Stimulated activated memory B cell treated with anti-CD40 and anti-IgM and Interleukin-4, amounts not matched to agents 10 μg/mL and 1 μg/mL and 100 μg/mL, for 72 hours (primary cell): ENCODE data around the gene DLX2.
"Not testable (repeated sequence)": the region's sequence is repeated elsewhere in the genome, so short reads cannot be mapped to it uniquely, and the experiment has no call there.

Experiments used
- ATAC-seq: fragments of 150-1000 bp; cut with Tn5 transposase; 2 replicates; pipeline ENCODE4 v1.10.0; 2021
- H3K27ac Mint-ChIP-seq: one replicate; pipeline ENCODE4 v1.8.0; 2022; ENCODE audit warnings: mild to moderate bottlenecking, mixed read lengths
- H3K27me3 Mint-ChIP-seq: one replicate; pipeline ENCODE4 v1.8.0; 2022; ENCODE audit warnings: mixed read lengths
- H3K36me3 Mint-ChIP-seq: one replicate; pipeline ENCODE4 v1.8.0; 2022; ENCODE audit warnings: mixed read lengths
- H3K4me1 Mint-ChIP-seq: one replicate; pipeline ENCODE4 v1.8.0; 2022; ENCODE audit warnings: mixed read lengths
- H3K4me3 Mint-ChIP-seq: one replicate; pipeline ENCODE4 v1.8.0; 2022; ENCODE audit warnings: mild to moderate bottlenecking, moderate library complexity, mixed read lengths
- H3K9me3 Mint-ChIP-seq: one replicate; pipeline ENCODE4 v1.8.0; 2022; ENCODE audit warnings: mixed read lengths

Gene DLX2

GRCh38 chr2:172082944-172083627, 19.6 kb downstream of the DLX2 start:
- Mint-ChIP-seq H3K9me3 (peaks cover 2% of the 10 kb centered on the region), H3K36me3 (no peaks in the 10 kb centered on the region), H3K4me3 (no peak overlapping the region), H3K27ac (no peak overlapping the region), H3K4me1 (peaks cover 45% of the 10 kb centered on the region), H3K27me3 (peaks cover 100% of the 10 kb centered on the region)
- ATAC-seq, result no peak

GRCh38 chr2:172082105-172082943, 20.4 kb downstream of the DLX2 start:
- Mint-ChIP-seq H3K27me3 (peaks cover 94% of the 10 kb centered on the region), H3K4me1 (peaks cover 37% of the 10 kb centered on the region), H3K27ac (no peak overlapping the region), H3K9me3 (peaks cover 2% of the 10 kb centered on the region), H3K36me3 (no peaks in the 10 kb centered on the region), H3K4me3 (no peak overlapping the region)
- no peak for ATAC-seq

GRCh38 chr2:172081221-172082022, 21.3 kb downstream of the DLX2 start:
- Mint-ChIP-seq H3K27me3 (peaks cover 85% of the 10 kb centered on the region), H3K4me1 (peaks cover 33% of the 10 kb centered on the region), H3K27ac (no peak overlapping the region), H3K9me3 (peaks cover 2% of the 10 kb centered on the region), H3K4me3 (no peak overlapping the region), H3K36me3 (no peaks in the 10 kb centered on the region)
- ATAC-seq, result no peak

- no peak overlapping the region for H3K4me3 Mint-ChIP-seq
- ATAC-seq, result no peak
- peaks cover 29% of the 10 kb centered on the region for H3K4me1 Mint-ChIP-seq
- H3K36me3 Mint-ChIP-seq, result no peaks in the 10 kb centered on the region
- peaks cover under 1% of the 10 kb centered on the region for H3K9me3 Mint-ChIP-seq
- peaks cover 78% of the 10 kb centered on the region for H3K27me3 Mint-ChIP-seq
- no peak overlapping the region for H3K27ac Mint-ChIP-seq
Measured at GRCh38 chr2:172080641-172081220, 22.0 kb downstream of the DLX2 start.

GRCh38 chr2:172079838-172080640, 22.7 kb downstream of the DLX2 start:
- no peaks in the 10 kb centered on the region for H3K36me3 Mint-ChIP-seq
- H3K4me1 Mint-ChIP-seq, result peaks cover 22% of the 10 kb centered on the region
- ATAC-seq, result no peak
- no peak overlapping the region for H3K27ac Mint-ChIP-seq
- no peaks in the 10 kb centered on the region for H3K9me3 Mint-ChIP-seq
- no peak overlapping the region for H3K4me3 Mint-ChIP-seq
- peaks cover 71% of the 10 kb centered on the region for H3K27me3 Mint-ChIP-seq

- Mint-ChIP-seq H3K4me3 (no peak overlapping the region), H3K27ac (no peak overlapping the region), H3K27me3 (peaks cover 65% of the 10 kb centered on the region)
Measured at GRCh38 chr2:172079416-172079815, 23.3 kb downstream of the DLX2 start.

GRCh38 chr2:172074254-172074653, 28.4 kb downstream of the DLX2 start:
- Mint-ChIP-seq H3K36me3 (peaks cover 13% of the 10 kb centered on the region), H3K4me1 (no peaks in the 10 kb centered on the region), H3K27me3 (peaks cover 13% of the 10 kb centered on the region), H3K4me3 (no peak overlapping the region), H3K27ac (no peak overlapping the region), H3K9me3 (no peaks in the 10 kb centered on the region)
- no peak for ATAC-seq

More at GRCh38 chr2:172079416-172079815, 23.3 kb downstream of the DLX2 start:
- H3K9me3 Mint-ChIP-seq, result no peaks in the 10 kb centered on the region
- H3K4me1 Mint-ChIP-seq, result peaks cover 16% of the 10 kb centered on the region
- H3K36me3 Mint-ChIP-seq, result no peaks in the 10 kb centered on the region
- no peak for ATAC-seq

- no peaks in the 10 kb centered on the region for H3K4me1 Mint-ChIP-seq
- no peak overlapping the region for H3K4me3 Mint-ChIP-seq
- H3K36me3 Mint-ChIP-seq, result peaks cover 19% of the 10 kb centered on the region
- no peak overlapping the region for H3K27ac Mint-ChIP-seq
- H3K27me3 Mint-ChIP-seq, result peaks cover 6% of the 10 kb centered on the region
- ATAC-seq, result no peak
- H3K9me3 Mint-ChIP-seq, result peaks cover 3% of the 10 kb centered on the region
Measured at GRCh38 chr2:172073518-172073917, 29.2 kb downstream of the DLX2 start.

- peaks cover 20% of the 10 kb centered on the region for H3K36me3 Mint-ChIP-seq
- H3K27me3 Mint-ChIP-seq, result no peaks in the 10 kb centered on the region
- H3K4me3 Mint-ChIP-seq, result no peak overlapping the region
- ATAC-seq, result no peak
- no peaks in the 10 kb centered on the region for H3K4me1 Mint-ChIP-seq
- H3K27ac Mint-ChIP-seq, result no peak overlapping the region
- peaks cover 3% of the 10 kb centered on the region for H3K9me3 Mint-ChIP-seq
Measured at GRCh38 chr2:172072706-172073105, 30.0 kb downstream of the DLX2 start.

GRCh38 chr2:172072303-172072702, 30.4 kb downstream of the DLX2 start:
- ATAC-seq, result no peak
- Mint-ChIP-seq H3K27me3 (no peaks in the 10 kb centered on the region), H3K4me3 (no peak overlapping the region)

GRCh38 chr2:172070936-172071335, 31.8 kb downstream of the DLX2 start:
- Mint-ChIP-seq H3K4me1 (no peaks in the 10 kb centered on the region), H3K36me3 (peaks cover 28% of the 10 kb centered on the region), H3K27ac (no peak overlapping the region), H3K27me3 (no peaks in the 10 kb centered on the region), H3K9me3 (peaks cover 3% of the 10 kb centered on the region), H3K4me3 (no peak overlapping the region)
- ATAC-seq, result no peak

More at GRCh38 chr2:172072303-172072702, 30.4 kb downstream of the DLX2 start:
- H3K36me3 Mint-ChIP-seq, result peaks cover 20% of the 10 kb centered on the region
- no peak overlapping the region for H3K27ac Mint-ChIP-seq
- H3K9me3 Mint-ChIP-seq, result peaks cover 3% of the 10 kb centered on the region
- H3K4me1 Mint-ChIP-seq, result no peaks in the 10 kb centered on the region

GRCh38 chr2:172067905-172068304, 34.8 kb downstream of the DLX2 start:
- H3K27me3 Mint-ChIP-seq, H3K4me3 Mint-ChIP-seq, ATAC-seq, H3K9me3 Mint-ChIP-seq, H3K4me1 Mint-ChIP-seq, H3K27ac Mint-ChIP-seq: not testable (repeated sequence)
- peaks cover 28% of the 10 kb centered on the region for H3K36me3 Mint-ChIP-seq

GRCh38 chr2:172066394-172066886, 36.3 kb downstream of the DLX2 start:
- ATAC-seq, result no peak
- H3K4me3 Mint-ChIP-seq, result no peak overlapping the region
- peaks cover 31% of the 10 kb centered on the region for H3K36me3 Mint-ChIP-seq
- H3K27me3 Mint-ChIP-seq, result no peaks in the 10 kb centered on the region
- H3K9me3 Mint-ChIP-seq, result peaks cover 3% of the 10 kb centered on the region
- no peaks in the 10 kb centered on the region for H3K4me1 Mint-ChIP-seq
- no peak overlapping the region for H3K27ac Mint-ChIP-seq

GRCh38 chr2:172065111-172065510, 37.6 kb downstream of the DLX2 start:
- Mint-ChIP-seq H3K4me1 (no peaks in the 10 kb centered on the region), H3K9me3 (peaks cover 3% of the 10 kb centered on the region), H3K27me3 (no peaks in the 10 kb centered on the region), H3K27ac (no peak overlapping the region), H3K4me3 (no peak overlapping the region), H3K36me3 (peaks cover 31% of the 10 kb centered on the region)
- ATAC-seq, result no peak
